Kidney capillary endothelial cell (primary cell): Measurements from ENCODE around the gene CEP85L.

Experiments used
- DNase-seq: peaks from one replicate; pipeline ENCODE4 v3.0.0-alpha.2; 2018; ENCODE audit warnings: low spot score

CEP85L gene

GRCh38 chr6:118579786-118580185 lies 71.6 kb downstream of the CEP85L start:
- DNase-seq, result no peak

GRCh38 chr6:118578617-118579016 lies 72.8 kb downstream of the CEP85L start:
- no peak for DNase-seq

- DNase-seq, result no peak
Observed at GRCh38 chr6:118577972-118578371, 73.4 kb downstream of the CEP85L start.

GRCh38 chr6:118574051-118574865 lies 77.1 kb downstream of the CEP85L start:
- DNase-seq, result no peak

- DNase-seq, result no peak
Observed at GRCh38 chr6:118571121-118571520, 80.3 kb downstream of the CEP85L start.

- DNase-seq, result no peak
Observed at GRCh38 chr6:118569498-118569897, 81.9 kb downstream of the CEP85L start.

GRCh38 chr6:118567974-118568373 lies 83.4 kb downstream of the CEP85L start:
- DNase-seq, result no peak

GRCh38 chr6:118565311-118565960 lies 86.0 kb downstream of the CEP85L start:
- no peak for DNase-seq

GRCh38 chr6:118562959-118563358 lies 88.4 kb downstream of the CEP85L start:
- no peak for DNase-seq

- DNase-seq, result no peak
Observed at GRCh38 chr6:118562248-118562647, 89.1 kb downstream of the CEP85L start.

GRCh38 chr6:118559659-118560058 lies 91.7 kb downstream of the CEP85L start:
- DNase-seq, result no peak

- DNase-seq, result no peak
Observed at GRCh38 chr6:118558464-118559217, 92.8 kb downstream of the CEP85L start.

- no peak for DNase-seq
Observed at GRCh38 chr6:118554698-118555097, 96.7 kb downstream of the CEP85L start.

GRCh38 chr6:118553132-118553531 lies 98.3 kb downstream of the CEP85L start:
- no peak for DNase-seq

- peak; percentile 54 for DNase-seq
Observed at GRCh38 chr6:118551063-118552053, 100.0 kb downstream of the CEP85L start.

- no peak for DNase-seq
Observed at GRCh38 chr6:118548613-118549012, 102.8 kb downstream of the CEP85L start.

- no peak for DNase-seq
Observed at GRCh38 chr6:118548136-118548535, 103.3 kb downstream of the CEP85L start, which contains the start of gene PLN. PLN (plus strand) TSS chr6:118548296; CDS start chr6:118558922, 10,626 bp downstream.

- no peak for DNase-seq
Observed at GRCh38 chr6:118546880-118547218, 104.5 kb downstream of the CEP85L start.

GRCh38 chr6:118546164-118546879 lies 105.1 kb downstream of the CEP85L start:
- no peak for DNase-seq

- DNase-seq, result no peak
Observed at GRCh38 chr6:118544105-118544504, 107.3 kb downstream of the CEP85L start.
